Cerebellar cortex (tissue), 1 donor: ENCODE data around the gene RCVRN.
A peak's percentile ranks its signal among the peaks of the same experiment; 100 is the strongest.

Experiments used
- DNase-seq: peaks from one replicate; pipeline ENCODE4 v3.0.0-alpha.2; 2015; ENCODE audit warnings: low spot score

Gene RCVRN

GRCh38 chr17:9898812-9899211, 6.3 kb downstream of the RCVRN start:
- peak; percentile 59 for DNase-seq

- no peak for DNase-seq
Measured at GRCh38 chr17:9897372-9897968, 7.6 kb downstream of the RCVRN start.

GRCh38 chr17:9895923-9896322, 9.1 kb downstream of the RCVRN start:
- DNase-seq = no peak

- DNase-seq = no peak
Measured at GRCh38 chr17:9894231-9894630, 10.8 kb downstream of the RCVRN start.

- DNase-seq = no peak
Measured at GRCh38 chr17:9893411-9894012, 11.6 kb downstream of the RCVRN start.

- peak; percentile 31 for DNase-seq
Measured at GRCh38 chr17:9890124-9890523, 14.9 kb downstream of the RCVRN start.

- DNase-seq = no peak
Measured at GRCh38 chr17:9887508-9887907, 17.6 kb downstream of the RCVRN start.

- DNase-seq = peak; percentile 64
Measured at GRCh38 chr17:9886141-9886930, 18.7 kb downstream of the RCVRN start.

GRCh38 chr17:9883451-9883850, 21.6 kb downstream of the RCVRN start:
- no peak for DNase-seq

GRCh38 chr17:9880582-9880999, 24.5 kb downstream of the RCVRN start:
- DNase-seq = no peak

- no peak for DNase-seq
Measured at GRCh38 chr17:9878786-9879525, 26.1 kb downstream of the RCVRN start.

- DNase-seq = no peak
Measured at GRCh38 chr17:9878356-9878755, 26.7 kb downstream of the RCVRN start.

- no peak for DNase-seq
Measured at GRCh38 chr17:9875441-9875840, 29.6 kb downstream of the RCVRN start.

- DNase-seq = no peak
Measured at GRCh38 chr17:9874722-9875121, 30.3 kb downstream of the RCVRN start.

- no peak for DNase-seq
Measured at GRCh38 chr17:9872852-9873251, 32.2 kb downstream of the RCVRN start.

GRCh38 chr17:9868552-9868951, 36.5 kb downstream of the RCVRN start:
- DNase-seq = no peak

- no peak for DNase-seq
Measured at GRCh38 chr17:9865586-9865985, 39.5 kb downstream of the RCVRN start.

- DNase-seq = no peak
Measured at GRCh38 chr17:9862949-9863348, 42.1 kb downstream of the RCVRN start.

GRCh38 chr17:9862220-9862619, 42.9 kb downstream of the RCVRN start:
- DNase-seq = no peak

GRCh38 chr17:9860851-9861250, 44.2 kb downstream of the RCVRN start:
- no peak for DNase-seq

- DNase-seq = no peak
Measured at GRCh38 chr17:9859781-9860180, 45.3 kb downstream of the RCVRN start.

- no peak for DNase-seq
Measured at GRCh38 chr17:9855036-9855435, 50.0 kb downstream of the RCVRN start.

- DNase-seq = no peak
Measured at GRCh38 chr17:9854255-9854654, 50.8 kb downstream of the RCVRN start.
